GM23248 (cell line): ENCODE results near the gene PEX19.

Experiments used
- EZH2 ChIP-seq: fragments of 200-600 bp; sonication (generic); IDR thresholded peaks from 2 replicates; pipeline ENCODE4 v1.6.1; 2018; ENCODE audit warnings: antibody characterized with exemption, mild to moderate bottlenecking; ENCODE audit not compliant: insufficient read depth, poor library complexity, severe bottlenecking
- EZH2phosphoT487 ChIP-seq: fragments of 200-600 bp; sonication (generic); IDR thresholded peaks from 2 replicates; pipeline ENCODE4 v1.6.1; 2018; ENCODE audit warnings: antibody characterized with exemption, moderate library complexity, mild to moderate bottlenecking, low read depth; ENCODE audit not compliant: insufficient read depth

DNA sequence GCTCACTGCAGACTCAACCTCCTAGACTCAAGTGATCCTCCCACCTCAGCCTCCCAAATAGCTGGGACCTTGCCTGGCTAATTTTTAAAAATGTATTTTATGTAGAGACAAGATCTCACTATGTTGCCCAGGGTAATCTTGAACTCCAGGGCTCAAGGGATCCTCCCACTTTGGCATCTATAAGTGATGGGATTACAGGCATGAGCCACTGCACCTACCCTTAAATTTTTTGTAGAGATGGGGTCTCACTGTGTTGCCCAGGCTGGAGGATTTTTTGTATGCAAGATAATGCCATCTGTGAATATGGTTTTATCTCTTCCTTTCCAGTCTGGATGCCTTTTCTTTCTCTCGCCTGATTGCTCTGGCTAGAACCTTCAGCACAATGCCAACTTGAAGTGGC, 13.9 kb downstream of the PEX19 start:
- no peak for TF ChIP-seq EZH2phosphoT487
- no peak for TF ChIP-seq EZH2
